Measurements from ENCODE around the gene MGMT. TPM values are rescaled to one million over a fixed set of nuclear protein-coding genes. Genes with fewer than 3 reads are reported as not detected.

Gene MGMT
- total and polyA plus RNA-seq, 9 of the 15 experiments (the other 6 are each of a cell fraction or from before 2014, with no cell fraction given): 0.03 to 0.29 (median 0.11) TPM; not detected in 4

DNA sequence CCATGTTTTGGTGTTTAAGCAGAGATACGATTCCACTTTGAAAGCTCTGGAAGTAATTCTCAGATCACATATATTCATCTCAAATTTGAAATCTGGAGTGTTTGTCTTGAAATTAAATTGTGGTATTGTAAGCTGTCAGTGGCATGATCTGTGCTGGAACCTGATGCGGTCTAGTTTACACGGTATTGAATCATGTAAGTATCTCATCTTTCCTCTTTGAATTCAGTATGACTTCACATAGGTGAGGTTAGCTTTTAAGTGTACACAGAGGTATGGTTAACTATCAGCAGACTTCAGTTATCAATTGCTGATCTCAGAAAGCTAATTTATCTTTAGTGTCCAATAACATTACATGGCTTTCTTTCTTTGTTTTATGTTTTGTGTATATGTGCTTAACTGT lies 155.2 kb downstream of the MGMT start (continued):
- TF ChIP-seq, protein P1, sequence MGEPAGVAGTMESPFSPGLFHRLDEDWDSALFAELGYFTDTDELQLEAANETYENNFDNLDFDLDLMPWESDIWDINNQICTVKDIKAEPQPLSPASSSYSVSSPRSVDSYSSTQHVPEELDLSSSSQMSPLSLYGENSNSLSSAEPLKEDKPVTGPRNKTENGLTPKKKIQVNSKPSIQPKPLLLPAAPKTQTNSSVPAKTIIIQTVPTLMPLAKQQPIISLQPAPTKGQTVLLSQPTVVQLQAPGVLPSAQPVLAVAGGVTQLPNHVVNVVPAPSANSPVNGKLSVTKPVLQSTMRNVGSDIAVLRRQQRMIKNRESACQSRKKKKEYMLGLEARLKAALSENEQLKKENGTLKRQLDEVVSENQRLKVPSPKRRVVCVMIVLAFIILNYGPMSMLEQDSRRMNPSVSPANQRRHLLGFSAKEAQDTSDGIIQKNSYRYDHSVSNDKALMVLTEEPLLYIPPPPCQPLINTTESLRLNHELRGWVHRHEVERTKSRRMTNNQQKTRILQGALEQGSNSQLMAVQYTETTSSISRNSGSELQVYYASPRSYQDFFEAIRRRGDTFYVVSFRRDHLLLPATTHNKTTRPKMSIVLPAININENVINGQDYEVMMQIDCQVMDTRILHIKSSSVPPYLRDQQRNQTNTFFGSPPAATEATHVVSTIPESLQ (CRISPR knock-in tag; IDR thresholded peaks at IDR 0.05): no peak
- TF ChIP-seq ZNF174 (CRISPR knock-in tag; IDR thresholded peaks at IDR 0.05) (no peak), NBN (IDR thresholded peaks at IDR 0.05; ENCODE audit: low read depth) (no peak), ADNP (tag; IDR thresholded peaks at IDR 0.05) (no peak), GABPA (tag; conservative IDR thresholded peaks at IDR 0.05; ENCODE audit: low read depth) (no peak), PHF21A (IDR thresholded peaks at IDR 0.05; ENCODE audit: borderline replicate concordance, low read depth) (no peak), ETV6 (IDR thresholded peaks at IDR 0.05; ENCODE audit: borderline replicate concordance in 1 of 2, low read depth in 2 of 2, low read length in 1 of 2) (no peak), ETV6 (CRISPR knock-in tag; IDR thresholded peaks at IDR 0.05; ENCODE audit: borderline replicate concordance) (no peak)
- TF ChIP-seq, protein P2, sequence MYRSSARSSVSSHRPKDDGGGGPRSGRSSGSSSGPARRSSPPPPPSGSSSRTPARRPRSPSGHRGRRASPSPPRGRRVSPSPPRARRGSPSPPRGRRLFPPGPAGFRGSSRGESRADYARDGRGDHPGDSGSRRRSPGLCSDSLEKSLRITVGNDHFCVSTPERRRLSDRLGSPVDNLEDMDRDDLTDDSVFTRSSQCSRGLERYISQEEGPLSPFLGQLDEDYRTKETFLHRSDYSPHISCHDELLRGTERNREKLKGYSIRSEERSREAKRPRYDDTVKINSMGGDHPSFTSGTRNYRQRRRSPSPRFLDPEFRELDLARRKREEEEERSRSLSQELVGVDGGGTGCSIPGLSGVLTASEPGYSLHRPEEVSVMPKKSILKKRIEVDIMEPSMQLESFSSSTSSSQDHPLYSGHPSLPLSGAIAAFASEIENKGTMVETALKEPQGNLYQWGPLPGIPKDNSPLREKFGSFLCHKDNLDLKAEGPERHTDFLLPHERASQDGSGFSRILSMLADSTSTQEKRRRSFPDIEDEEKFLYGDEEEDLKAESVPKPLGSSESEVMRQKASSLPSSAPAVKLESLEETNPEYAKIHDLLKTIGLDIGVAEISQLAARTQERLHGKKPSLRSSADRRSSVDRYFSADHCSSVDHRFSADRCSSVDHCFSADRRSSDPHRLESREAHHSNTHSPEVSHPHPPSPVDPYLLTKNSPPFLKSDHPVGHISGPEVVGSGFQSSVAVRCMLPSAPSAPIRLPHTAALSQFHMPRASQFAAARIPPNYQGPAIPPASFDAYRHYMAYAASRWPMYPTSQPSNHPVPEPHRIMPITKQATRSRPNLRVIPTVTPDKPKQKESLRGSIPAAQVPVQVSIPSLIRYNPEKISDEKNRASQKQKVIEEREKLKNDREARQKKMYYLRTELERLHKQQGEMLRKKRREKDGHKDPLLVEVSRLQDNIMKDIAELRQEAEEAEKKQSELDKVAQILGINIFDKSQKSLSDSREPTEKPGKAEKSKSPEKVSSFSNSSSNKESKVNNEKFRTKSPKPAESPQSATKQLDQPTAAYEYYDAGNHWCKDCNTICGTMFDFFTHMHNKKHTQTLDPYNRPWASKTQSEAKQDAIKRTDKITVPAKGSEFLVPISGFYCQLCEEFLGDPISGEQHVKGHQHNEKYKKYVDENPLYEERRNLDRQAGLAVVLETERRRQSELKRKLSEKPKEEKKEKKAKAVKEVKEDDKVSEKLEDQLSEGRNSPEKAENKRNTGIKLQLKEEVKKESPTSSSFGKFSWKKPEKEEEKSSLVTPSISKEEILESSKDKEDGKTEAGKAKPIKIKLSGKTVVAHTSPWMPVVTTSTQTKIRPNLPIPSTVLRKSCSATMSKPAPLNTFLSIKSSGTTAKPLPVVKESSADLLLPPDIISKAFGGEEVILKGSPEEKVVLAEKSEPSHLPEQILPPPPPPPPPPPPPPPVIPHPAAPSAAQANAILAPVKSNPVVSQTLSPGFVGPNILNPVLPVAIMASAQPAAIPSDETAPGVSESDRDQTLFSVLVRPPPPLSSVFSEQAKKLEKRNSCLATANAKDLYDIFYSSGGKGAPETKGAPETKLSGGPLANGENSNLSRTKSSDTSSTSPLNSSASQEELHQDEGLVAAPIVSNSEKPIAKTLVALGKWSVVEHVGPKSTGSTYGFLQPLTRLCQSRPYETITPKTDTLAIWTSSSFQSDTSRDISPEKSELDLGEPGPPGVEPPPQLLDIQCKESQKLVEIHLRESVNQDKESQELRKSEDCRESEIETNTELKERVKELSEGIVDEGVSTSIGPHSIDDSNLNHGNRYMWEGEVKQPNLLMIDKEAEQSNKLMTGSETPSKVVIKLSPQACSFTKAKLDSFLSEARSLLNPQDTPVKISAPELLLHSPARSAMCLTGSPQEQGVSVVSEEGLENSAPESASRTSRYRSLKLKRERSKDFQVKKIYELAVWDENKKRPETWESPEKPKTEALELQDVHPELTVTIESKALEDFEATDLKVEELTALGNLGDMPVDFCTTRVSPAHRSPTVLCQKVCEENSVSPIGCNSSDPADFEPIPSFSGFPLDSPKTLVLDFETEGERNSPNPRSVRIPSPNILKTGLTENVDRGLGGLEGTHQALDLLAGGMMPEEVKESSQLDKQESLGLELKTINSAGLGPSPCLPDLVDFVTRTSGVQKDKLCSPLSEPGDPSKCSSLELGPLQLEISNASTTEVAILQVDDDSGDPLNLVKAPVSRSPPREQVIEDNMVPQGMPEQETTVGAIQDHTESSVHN (IDR thresholded peaks at IDR 0.05; ENCODE audit: borderline replicate concordance in 1 of 2, low read depth in 1 of 2): no peak

Measured in K562 (cell line).